ENCODE data around the gene DNMT3L. TPM values are rescaled to one million over a fixed set of nuclear protein-coding genes. Genes with fewer than 3 reads are reported as not detected.
"Not testable (repeated sequence)": the region's sequence is repeated elsewhere in the genome, so short reads cannot be mapped to it uniquely, and the experiment has no call there.

DNMT3L gene
- total RNA-seq, 2 experiments from 2014 or later: not detected

DNA sequence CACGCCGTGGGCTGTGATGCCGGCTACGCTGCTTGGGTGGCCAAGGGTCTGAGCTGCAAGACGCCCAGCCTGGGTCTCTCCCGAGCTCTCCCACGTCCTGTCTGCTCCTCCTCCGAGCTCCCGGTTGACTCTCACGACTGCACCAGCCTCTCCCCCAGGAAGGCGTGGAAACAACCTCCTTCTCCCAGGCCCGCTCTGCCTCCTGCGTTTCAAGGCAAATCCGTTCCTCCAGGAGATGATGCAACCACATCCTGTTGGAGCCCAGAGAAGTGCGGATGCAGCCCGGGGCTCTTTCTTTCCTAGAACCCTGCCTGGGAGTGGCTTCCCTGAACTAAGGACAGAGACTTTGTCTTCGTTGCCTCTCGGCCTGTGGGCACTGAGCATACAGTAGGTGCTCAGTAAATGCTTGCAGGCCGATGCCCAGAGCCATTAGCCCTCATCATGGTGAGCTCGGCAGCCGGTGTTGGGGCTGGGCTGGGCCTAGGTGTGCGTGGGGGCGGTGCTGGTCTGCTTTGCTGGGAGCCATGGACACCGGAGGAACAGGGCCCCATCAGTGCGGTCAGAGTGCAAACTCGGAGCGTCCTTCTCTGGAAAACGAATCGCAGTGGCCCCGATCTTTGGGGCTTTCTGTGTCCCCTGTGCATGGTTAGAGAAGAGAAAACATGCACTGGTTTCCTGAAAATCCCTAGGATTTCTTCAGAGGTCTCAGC is 59.0 kb downstream of the DNMT3L start:
- H3K9me3 Mint-ChIP-seq; H3K4me3 Mint-ChIP-seq; POLR2A ChIA-PET; H3K4me1 Mint-ChIP-seq; H3K27ac Mint-ChIP-seq; H3K27me3 Mint-ChIP-seq; H3K36me3 Mint-ChIP-seq (ENCODE audit: low read depth); CTCF ChIA-PET; DNase-seq: not testable (repeated sequence)

DNA sequence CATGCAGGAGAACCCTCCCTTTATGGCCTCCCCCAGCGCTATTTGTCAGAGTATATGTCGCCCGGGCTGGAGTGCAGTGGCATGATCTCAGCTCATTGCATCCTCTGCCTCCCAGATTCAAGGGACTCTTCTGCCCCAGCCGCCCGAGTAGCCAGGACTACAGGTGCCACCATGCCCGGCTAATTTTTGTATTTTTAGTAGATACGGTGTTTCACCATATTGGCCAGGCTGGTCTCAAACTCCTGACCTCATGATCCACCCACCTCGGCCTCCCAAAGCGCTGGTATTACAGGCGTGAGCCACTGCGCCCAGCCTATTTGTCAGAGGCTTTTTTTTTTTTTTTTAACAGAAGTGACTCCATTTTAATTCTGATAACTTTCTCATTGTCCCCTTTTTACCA is 61.7 kb downstream of the DNMT3L start:
- H3K4me3 Mint-ChIP-seq; H3K9me3 Mint-ChIP-seq; CTCF ChIA-PET; H3K36me3 Mint-ChIP-seq (ENCODE audit: low read depth); H3K27ac Mint-ChIP-seq; H3K27me3 Mint-ChIP-seq; POLR2A ChIA-PET; H3K4me1 Mint-ChIP-seq; DNase-seq: not testable (repeated sequence)

DNA sequence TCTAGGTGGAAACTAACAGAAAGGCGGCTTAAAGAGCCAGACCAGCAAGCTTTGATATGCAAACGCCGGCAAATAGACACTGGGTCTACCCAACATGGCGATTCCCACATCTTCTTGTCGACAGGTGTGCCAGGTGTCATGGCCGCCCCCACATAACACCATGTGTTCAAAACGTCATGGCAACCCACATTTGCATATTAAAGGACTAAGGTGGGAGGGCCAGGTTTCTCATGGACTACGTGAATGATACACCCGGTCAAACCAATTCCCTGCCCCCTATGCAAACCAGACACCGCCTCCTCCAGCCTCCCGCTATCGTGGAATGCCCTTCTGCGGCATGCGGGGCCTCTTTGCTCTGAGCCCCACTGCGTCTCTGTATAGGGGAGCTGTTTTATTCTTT is 62.2 kb downstream of the DNMT3L start:
- H3K27ac Mint-ChIP-seq: no peak overlapping the region
- no peaks in the 10 kb centered on the region for H3K36me3 Mint-ChIP-seq (ENCODE audit: low read depth)
- CTCF ChIA-PET: no interaction called here
- H3K27me3 Mint-ChIP-seq: no peaks in the 10 kb centered on the region
- POLR2A ChIA-PET: no interaction called here
- H3K4me1 Mint-ChIP-seq: no peaks in the 10 kb centered on the region
- no peak for DNase-seq
- no peaks in the 10 kb centered on the region for H3K9me3 Mint-ChIP-seq
- no peak overlapping the region for H3K4me3 Mint-ChIP-seq

DNA sequence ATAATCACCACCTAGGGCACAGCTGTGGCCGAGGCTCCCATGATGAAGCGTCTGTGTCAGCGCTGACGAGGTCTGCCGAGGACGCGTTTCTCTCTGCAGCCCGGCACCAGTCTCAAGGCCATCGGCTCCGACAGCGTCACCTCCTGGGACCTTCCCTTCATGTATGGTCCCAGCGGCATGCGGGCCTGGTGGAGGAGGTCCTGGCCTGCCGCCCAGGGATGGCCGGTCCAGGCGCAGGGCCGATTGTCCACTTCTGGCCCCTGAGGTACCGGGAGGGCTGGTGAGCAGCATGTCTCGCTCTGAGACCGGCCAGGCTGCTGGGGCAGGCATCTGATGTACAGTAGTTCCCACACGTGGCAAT is 64.6 kb downstream of the DNMT3L start:
- H3K4me1 Mint-ChIP-seq; H3K27me3 Mint-ChIP-seq; H3K9me3 Mint-ChIP-seq; POLR2A ChIA-PET; CTCF ChIA-PET; H3K27ac Mint-ChIP-seq; H3K36me3 Mint-ChIP-seq (ENCODE audit: low read depth); DNase-seq; H3K4me3 Mint-ChIP-seq: not testable (repeated sequence)

Other genes starting within 250 kb of the DNMT3L start
- 10 to 100 TPM; 61.7 to 76.9 TPM for gene TRAPPC10, start 249.6 kb downstream of the DNMT3L start, total RNA-seq
- gene PWP2, start 154.5 kb downstream of the DNMT3L start, total RNA-seq: 10 to 100 TPM; 24.2 to 29.0 TPM
- gene GATD3, start 128.2 kb downstream of the DNMT3L start, total RNA-seq: 10 to 100 TPM; 41.7 to 50.2 TPM
- gene ICOSLG, start 21.0 kb downstream of the DNMT3L start, total RNA-seq: 1 to 10 TPM; 4.9 to 5.5 TPM
- under 1 TPM; 0.27 to 0.30 TPM for gene AIRE, start 24.0 kb upstream of the DNMT3L start, total RNA-seq
- 100 to 1,000 TPM; 190 to 210 TPM for gene PFKL, start 38.2 kb upstream of the DNMT3L start, total RNA-seq
- gene CFAP410, start 77.5 kb upstream of the DNMT3L start, total RNA-seq: 10 to 100 TPM; 11.6 to 16.0 TPM
- gene TRPM2, start 91.7 kb upstream of the DNMT3L start, total RNA-seq: 10 to 100 TPM; 13.9 to 15.2 TPM
- gene LRRC3, start 193.6 kb upstream of the DNMT3L start, total RNA-seq: 1 to 10 TPM; 5.0 to 5.1 TPM

All from activated CD4-positive, alpha-beta T cell treated with anti-CD3 and anti-CD28 coated beads, Interleukin-2, amount 10 ng/mL, durations not matched to agents 7 days and 5 days (primary cell).